ENCODE results near the gene CEP41. TPM values are rescaled to one million over a fixed set of nuclear protein-coding genes. Genes with fewer than 3 reads are reported as not detected.

Gene CEP41
- total and polyA plus RNA-seq, 3 donors from 2014 or later, result 59.0 to 209 (median 91.6) TPM

DNA sequence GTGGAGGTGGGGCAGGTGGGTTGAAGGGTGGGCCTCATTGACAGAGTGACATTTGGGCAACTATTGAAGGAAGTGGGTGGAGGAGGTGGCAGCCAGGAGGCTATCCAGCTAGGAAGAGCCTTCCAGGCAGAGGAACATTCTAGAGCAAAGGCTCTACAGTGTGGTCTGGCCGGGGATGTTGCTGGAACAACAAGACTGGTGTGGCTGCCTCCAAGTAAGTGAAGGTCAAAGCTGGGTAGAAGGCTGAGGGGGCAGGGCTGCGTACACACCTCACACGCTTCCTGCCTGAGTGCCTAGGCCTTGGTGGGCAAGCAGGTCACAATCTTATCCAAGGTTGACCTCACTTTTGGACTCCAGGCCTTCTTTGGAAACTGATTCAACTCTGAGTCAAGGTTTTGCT is 53.9 kb downstream of the CEP41 start:
- H3K27me3 ChIP-seq, result no peaks in the 10 kb centered on the region
- WGBS, 2 donors, result 81 to 94% methylated on average over 3 of the region's 3 CpGs
- H3K4me1 ChIP-seq, result no peaks in the 10 kb centered on the region
- no peak for DNase-seq
- no peak overlapping the region for H3K4me3 ChIP-seq
- no peak for TF ChIP-seq POLR2A (IDR thresholded peaks at IDR 0.05)
- TF ChIP-seq, protein P1, sequence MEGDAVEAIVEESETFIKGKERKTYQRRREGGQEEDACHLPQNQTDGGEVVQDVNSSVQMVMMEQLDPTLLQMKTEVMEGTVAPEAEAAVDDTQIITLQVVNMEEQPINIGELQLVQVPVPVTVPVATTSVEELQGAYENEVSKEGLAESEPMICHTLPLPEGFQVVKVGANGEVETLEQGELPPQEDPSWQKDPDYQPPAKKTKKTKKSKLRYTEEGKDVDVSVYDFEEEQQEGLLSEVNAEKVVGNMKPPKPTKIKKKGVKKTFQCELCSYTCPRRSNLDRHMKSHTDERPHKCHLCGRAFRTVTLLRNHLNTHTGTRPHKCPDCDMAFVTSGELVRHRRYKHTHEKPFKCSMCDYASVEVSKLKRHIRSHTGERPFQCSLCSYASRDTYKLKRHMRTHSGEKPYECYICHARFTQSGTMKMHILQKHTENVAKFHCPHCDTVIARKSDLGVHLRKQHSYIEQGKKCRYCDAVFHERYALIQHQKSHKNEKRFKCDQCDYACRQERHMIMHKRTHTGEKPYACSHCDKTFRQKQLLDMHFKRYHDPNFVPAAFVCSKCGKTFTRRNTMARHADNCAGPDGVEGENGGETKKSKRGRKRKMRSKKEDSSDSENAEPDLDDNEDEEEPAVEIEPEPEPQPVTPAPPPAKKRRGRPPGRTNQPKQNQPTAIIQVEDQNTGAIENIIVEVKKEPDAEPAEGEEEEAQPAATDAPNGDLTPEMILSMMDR (IDR thresholded peaks at IDR 0.05), result no peak
- no peaks in the 10 kb centered on the region for H3K36me3 ChIP-seq (ENCODE audit: low read depth, missing control alignments)
- H3K27ac ChIP-seq, result no peak overlapping the region
- H3K9me3 ChIP-seq, result no peaks in the 10 kb centered on the region
- intact Hi-C loops (cut with DNase I; ENCODE audit: low total_unique reads), result no loop called here

GRCh38 chr7:130385600-130386066 is 55.2 kb downstream of the CEP41 start:
- Histone ChIP-seq H3K4me3 (no peak overlapping the region), H3K27me3 (no peaks in the 10 kb centered on the region), H3K36me3 (ENCODE audit: low read depth, missing control alignments) (no peaks in the 10 kb centered on the region), H3K4me1 (peaks cover 1% of the 10 kb centered on the region), H3K9me3 (no peaks in the 10 kb centered on the region), H3K27ac (no peak overlapping the region)
- no peak for DNase-seq
- intact Hi-C loops (cut with DNase I; ENCODE audit: low total_unique reads), result no loop called here
- no peak for TF ChIP-seq POLR2A (IDR thresholded peaks at IDR 0.05)
- TF ChIP-seq, protein P1 (IDR thresholded peaks at IDR 0.05), result no peak
- WGBS, 2 donors, result 95 to 100% methylated on average over 4 to 6 of the region's 6 CpGs

GRCh38 chr7:130384841-130385599 is 55.8 kb downstream of the CEP41 start:
- intact Hi-C loops (cut with DNase I; ENCODE audit: low total_unique reads), result no loop called here
- Histone ChIP-seq H3K4me1 (peaks cover 7% of the 10 kb centered on the region), H3K27ac (no peak overlapping the region), H3K9me3 (no peaks in the 10 kb centered on the region), H3K27me3 (no peaks in the 10 kb centered on the region), H3K4me3 (no peak overlapping the region), H3K36me3 (ENCODE audit: low read depth, missing control alignments) (no peaks in the 10 kb centered on the region)
- TF ChIP-seq POLR2A (IDR thresholded peaks at IDR 0.05), result no peak
- TF ChIP-seq, protein P1 (IDR thresholded peaks at IDR 0.05), result no peak
- WGBS, 2 donors, result 98% methylated on average over 9 to 13 of the region's 13 CpGs
- DNase-seq, result no peak

DNA sequence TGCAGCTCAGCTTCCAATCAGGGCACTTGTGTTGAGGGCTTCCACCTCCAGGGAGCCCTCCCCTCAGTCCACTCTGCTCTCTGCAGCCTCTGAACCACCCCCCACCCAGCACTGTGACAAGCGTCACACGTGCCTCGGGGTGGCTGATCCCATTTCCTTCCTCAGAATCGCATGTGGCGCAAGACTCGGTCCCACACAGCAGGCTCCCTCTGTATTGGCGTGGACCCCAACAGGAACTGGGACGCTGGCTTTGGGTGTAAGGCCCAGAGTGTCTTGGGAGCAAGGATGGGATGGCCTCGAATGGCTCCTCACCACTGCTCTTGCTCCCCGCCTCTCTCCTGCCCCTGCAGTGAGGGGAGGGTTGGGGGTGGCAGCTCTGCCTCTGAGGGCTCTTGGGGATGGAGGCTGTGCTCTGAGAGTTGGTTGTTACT is 56.4 kb downstream of the CEP41 start:
- Histone ChIP-seq H3K27ac (no peak overlapping the region), H3K36me3 (ENCODE audit: low read depth, missing control alignments) (no peaks in the 10 kb centered on the region), H3K4me1 (peaks cover 9% of the 10 kb centered on the region), H3K9me3 (no peaks in the 10 kb centered on the region), H3K4me3 (no peak overlapping the region), H3K27me3 (no peaks in the 10 kb centered on the region)
- intact Hi-C loops (cut with DNase I; ENCODE audit: low total_unique reads), result no loop called here
- TF ChIP-seq POLR2A (IDR thresholded peaks at IDR 0.05), result no peak
- TF ChIP-seq, protein P1 (IDR thresholded peaks at IDR 0.05), result no peak
- 77 to 94% methylated on average over 7 to 10 of the region's 10 CpGs for WGBS, 2 donors
- no peak for DNase-seq
